ENCODE results near the gene C18orf32. TPM values are rescaled to one million over a fixed set of nuclear protein-coding genes. Genes with fewer than 3 reads are reported as not detected.

Gene C18orf32
- total and polyA plus RNA-seq, 2 of the 8 experiments (the other 6 are each of a cell fraction or from before 2014, with no cell fraction given): 17.3 to 20.1 TPM

- Histone ChIP-seq H4K8ac (ENCODE audit: extremely low read depth, insufficient read depth, low read length) (no peak overlapping the region), H3K23me2 (ENCODE audit: low read depth, low read length) (no peaks in the 10 kb centered on the region), H2BK120ac (replicated peaks; ENCODE audit: low read depth, low read length) (no peak overlapping the region), H3K23ac (ENCODE audit: insufficient read length) (no peak overlapping the region), H3K79me2 (ENCODE audit: control insufficient read depth in 1 of 2, insufficient read depth in 2 of 2, low read length in 2 of 2) (peaks cover 0 to 2% of the 10 kb centered on the region in 2 experiments; a peak in 1 of 4 replicates), H3K4me3 (ENCODE audit: extremely low read depth in 1 of 4, insufficient read depth in 2 of 4, low read depth in 3 of 4, low read length in 4 of 4) (no peak overlapping the region), H2AK5ac (ENCODE audit: low read depth, low read length) (no peak overlapping the region), H2BK5ac (ENCODE audit: low read depth, low read length) (no peak overlapping the region), H4K5ac (ENCODE audit: insufficient read length, low read depth, low read length) (no peak overlapping the region), H2BK12ac (ENCODE audit: low read depth, low read length) (no peak overlapping the region), H4K91ac (replicated peaks; ENCODE audit: insufficient read length, low read length) (no peak overlapping the region), H3K14ac (ENCODE audit: insufficient read length) (no peak overlapping the region), H2BK20ac (ENCODE audit: low read length) (no peak overlapping the region), H3K79me1 (ENCODE audit: low read depth, low read length) (no peaks in the 10 kb centered on the region), H2AFZ (ENCODE audit: low read length) (no peak overlapping the region), H3K36me3 (ENCODE audit: control insufficient read depth in 2 of 4, insufficient read depth in 4 of 4, low read length in 3 of 4) (peaks cover 0 to 4% (median 0%) of the 10 kb centered on the region in 4 experiments; a peak in 3 of 8 replicates), H2BK15ac (ENCODE audit: low read length) (no peak overlapping the region), H3K9me3 (ENCODE audit: insufficient read depth in 2 of 2, low read depth in 1 of 2, low read length in 1 of 2) (peaks cover 8 to 11% of the 10 kb centered on the region in 2 experiments; a peak in 2 of 4 replicates), H3K4ac (replicated peaks; ENCODE audit: insufficient read length, low read depth, low read length) (no peak overlapping the region), H3K18ac (ENCODE audit: extremely low read depth, low read length) (no peak overlapping the region), H4K20me1 (replicated peaks in 1 of 2; ENCODE audit: control insufficient read depth in 1 of 2, insufficient read depth in 2 of 2, low read length in 2 of 2) (no peaks in the 10 kb centered on the region), H3K27me3 (replicated peaks in 1 of 4; ENCODE audit: control insufficient read depth in 3 of 4, extremely low read depth in 1 of 4, insufficient read depth in 3 of 4, low read length in 3 of 4) (no peaks in the 10 kb centered on the region), H3K27ac (ENCODE audit: low read depth, low read length) (no peak overlapping the region), H3K4me1 (replicated peaks in 1 of 4; ENCODE audit: control insufficient read depth in 3 of 4, insufficient read depth in 4 of 4, low read length in 3 of 4) (no peaks in the 10 kb centered on the region), H3K4me2 (ENCODE audit: insufficient read depth in 1 of 2, low read depth in 2 of 2, low read length in 2 of 2) (no peak overlapping the region), H3K9ac (replicated peaks in 1 of 4; ENCODE audit: extremely low read depth in 1 of 4, low read depth in 3 of 4, low read length in 3 of 4) (no peak overlapping the region), H3K56ac (replicated peaks; ENCODE audit: insufficient read length, low read depth, low read length) (no peak overlapping the region)
- FAIRE-seq (no peak), DNase-seq (ENCODE audit: low read depth in 1 of 2, low spot score in 2 of 2) (no peak)
- 87% methylated on average over 3 of the region's 3 CpGs; no CpG with 5 or more reads in 1 of the 2 experiments for WGBS, 2 experiments (ENCODE audit: extremely low coverage in 1 of 2, insufficient coverage in 1 of 2, insufficient read length in 1 of 2, insufficient replicate concordance in 2 of 2, low coverage in 1 of 2, low lambda C conversion rate in 2 of 2, missing lambda C conversion rate in 1 of 2)
- no peak for TF ChIP-seq SIRT6 (IDR thresholded peaks at IDR 0.05; ENCODE audit: low read length)
- no peak for TF ChIP-seq CHD1 (IDR thresholded peaks at IDR 0.05; ENCODE audit: low read depth, low read length)
- CTCF ChIA-PET (ENCODE audit: partially characterized antibody): interaction anchor here (0.7 to 3.8 kb wide), 5 partner anchors 8 to 206 kb away, joined by 3 to 16 read pairs (median 3); no protein-coding TSS in a partner anchor
- POLR2A ChIA-PET (ENCODE audit: partially characterized antibody): interaction anchor here (1.3 kb wide), 1 partner anchor 8 kb away, joined by 3 read pairs; no protein-coding TSS in a partner anchor
Observed at GRCh38 chr18:49444581-49444980, 42.5 kb downstream of the C18orf32 start.
